ENCODE measurements around the gene MYO16.
"Not testable (repeated sequence)": the region's sequence is repeated elsewhere in the genome, so short reads cannot be mapped to it uniquely, and the experiment has no call there.

MYO16 gene

DNA sequence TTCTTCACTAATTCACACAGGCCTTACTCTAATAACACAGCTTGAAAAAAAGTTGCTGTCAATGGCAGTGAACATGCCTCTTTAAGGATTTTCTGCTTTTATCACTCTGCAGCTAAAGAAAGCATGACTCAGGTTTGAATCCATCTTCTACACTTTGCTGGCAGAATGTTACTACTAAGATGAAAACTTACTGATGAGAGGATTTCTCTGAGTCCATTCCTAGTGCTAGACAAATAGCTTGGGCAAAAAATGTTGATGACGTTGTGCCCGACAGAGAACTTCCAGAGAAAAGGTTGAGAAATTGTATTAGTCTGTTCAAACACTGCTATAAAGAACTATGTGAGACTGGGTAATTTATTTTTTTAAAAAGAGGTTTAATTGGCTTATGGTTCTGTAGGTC, 585.0 kb downstream of the MYO16 start:
- no peak for DNase-seq (ENCODE audit: low spot score)
- TF ChIP-seq, protein P1, sequence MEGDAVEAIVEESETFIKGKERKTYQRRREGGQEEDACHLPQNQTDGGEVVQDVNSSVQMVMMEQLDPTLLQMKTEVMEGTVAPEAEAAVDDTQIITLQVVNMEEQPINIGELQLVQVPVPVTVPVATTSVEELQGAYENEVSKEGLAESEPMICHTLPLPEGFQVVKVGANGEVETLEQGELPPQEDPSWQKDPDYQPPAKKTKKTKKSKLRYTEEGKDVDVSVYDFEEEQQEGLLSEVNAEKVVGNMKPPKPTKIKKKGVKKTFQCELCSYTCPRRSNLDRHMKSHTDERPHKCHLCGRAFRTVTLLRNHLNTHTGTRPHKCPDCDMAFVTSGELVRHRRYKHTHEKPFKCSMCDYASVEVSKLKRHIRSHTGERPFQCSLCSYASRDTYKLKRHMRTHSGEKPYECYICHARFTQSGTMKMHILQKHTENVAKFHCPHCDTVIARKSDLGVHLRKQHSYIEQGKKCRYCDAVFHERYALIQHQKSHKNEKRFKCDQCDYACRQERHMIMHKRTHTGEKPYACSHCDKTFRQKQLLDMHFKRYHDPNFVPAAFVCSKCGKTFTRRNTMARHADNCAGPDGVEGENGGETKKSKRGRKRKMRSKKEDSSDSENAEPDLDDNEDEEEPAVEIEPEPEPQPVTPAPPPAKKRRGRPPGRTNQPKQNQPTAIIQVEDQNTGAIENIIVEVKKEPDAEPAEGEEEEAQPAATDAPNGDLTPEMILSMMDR (IDR thresholded peaks at IDR 0.05; ENCODE audit: extremely low read depth, insufficient read depth, missing control alignments), result no peak
- in situ Hi-C loops (cut with MboI; ENCODE audit: low pct_unique_long_range_greater_than_20kb, low sequenced_read_pairs, unreplicated experiment), result no loop called here

DNA sequence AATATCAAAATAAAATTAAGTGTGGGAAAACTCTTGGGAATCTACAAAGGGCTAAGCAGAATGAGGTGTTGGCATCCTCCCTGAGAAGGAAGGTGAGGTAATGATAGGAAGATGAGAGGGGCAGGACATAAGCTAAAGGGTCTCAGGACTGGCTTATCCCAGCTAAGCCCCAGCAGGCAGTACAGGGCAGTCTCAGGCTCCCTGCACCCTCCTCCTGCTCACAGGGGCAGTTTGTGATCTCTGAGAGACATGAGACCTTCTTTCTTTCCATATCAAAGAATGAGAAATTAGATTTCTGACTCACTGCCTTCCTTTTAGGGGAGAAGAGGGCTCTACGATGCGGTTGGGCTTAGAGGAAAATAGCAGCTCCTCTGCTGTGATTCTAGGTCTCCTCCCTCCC, 586.0 kb downstream of the MYO16 start:
- TF ChIP-seq, protein P1 (IDR thresholded peaks at IDR 0.05; ENCODE audit: extremely low read depth, insufficient read depth, missing control alignments), result no peak
- DNase-seq (ENCODE audit: low spot score), result no peak
- in situ Hi-C loops (cut with MboI; ENCODE audit: low pct_unique_long_range_greater_than_20kb, low sequenced_read_pairs, unreplicated experiment), result no loop called here

DNA sequence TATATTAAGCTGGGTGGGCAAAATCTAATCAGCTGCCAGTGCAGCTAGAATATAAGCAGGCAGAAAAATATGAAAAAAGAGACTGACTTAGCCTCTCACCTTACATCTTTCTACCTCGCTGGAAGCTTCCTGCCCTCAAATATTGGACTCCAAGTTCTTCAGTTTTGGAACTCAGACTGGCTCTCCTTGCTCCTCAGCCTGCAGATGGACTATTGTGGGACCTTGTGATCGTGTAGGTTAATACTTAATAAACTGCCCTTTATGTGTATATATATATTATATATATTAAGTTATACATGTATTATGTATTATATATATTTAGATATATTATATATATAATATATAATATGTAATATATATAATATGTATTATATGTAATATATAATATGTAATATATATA, 588.1 kb downstream of the MYO16 start:
- in situ Hi-C loops (cut with MboI; ENCODE audit: low pct_unique_long_range_greater_than_20kb, low sequenced_read_pairs, unreplicated experiment); DNase-seq (ENCODE audit: low spot score): not testable (repeated sequence)

DNA sequence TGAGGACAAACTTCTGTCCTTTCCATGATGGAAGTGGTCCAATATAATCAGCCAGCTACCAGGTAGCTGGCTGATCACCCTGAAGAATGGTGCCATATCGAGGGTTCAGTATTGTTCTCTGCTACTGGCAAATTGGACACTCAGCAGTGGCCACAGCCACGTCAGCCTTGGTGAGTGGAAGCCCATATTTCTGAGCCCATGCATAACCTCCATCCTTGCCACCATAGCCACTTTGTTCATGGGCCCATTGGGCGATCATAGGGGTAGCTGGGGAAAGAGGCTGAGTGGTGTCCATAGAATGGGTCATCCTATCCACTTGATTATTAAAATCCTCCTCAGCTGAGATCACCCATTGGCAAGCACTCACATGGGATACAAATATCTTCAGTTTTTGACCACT, 591.2 kb downstream of the MYO16 start:
- in situ Hi-C loops (cut with MboI; ENCODE audit: low pct_unique_long_range_greater_than_20kb, low sequenced_read_pairs, unreplicated experiment), result no loop called here
- TF ChIP-seq, protein P1 (IDR thresholded peaks at IDR 0.05; ENCODE audit: extremely low read depth, insufficient read depth, missing control alignments), result no peak

DNA sequence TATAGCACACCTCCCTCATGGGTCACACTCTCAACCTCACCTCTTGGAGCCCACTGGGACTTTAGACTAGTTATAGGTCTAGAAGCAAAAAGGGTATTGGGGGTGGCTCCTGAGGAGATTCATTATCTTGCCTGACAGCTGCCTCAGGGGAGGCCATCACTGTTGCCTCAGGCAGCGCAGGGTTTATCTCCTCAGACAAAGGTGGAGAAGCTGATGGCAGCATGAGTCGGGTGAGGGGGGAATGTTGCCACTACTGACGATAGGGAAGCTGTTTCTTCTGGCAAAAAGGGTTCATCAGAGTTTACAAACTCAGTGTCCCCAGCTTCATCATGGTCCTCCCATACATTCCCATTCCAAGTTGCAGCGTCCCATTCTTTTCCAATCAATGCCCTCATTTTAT, 594.6 kb downstream of the MYO16 start:
- TF ChIP-seq, protein P1 (IDR thresholded peaks at IDR 0.05; ENCODE audit: extremely low read depth, insufficient read depth, missing control alignments), result no peak
- in situ Hi-C loops (cut with MboI; ENCODE audit: low pct_unique_long_range_greater_than_20kb, low sequenced_read_pairs, unreplicated experiment), result no loop called here
- no peak for DNase-seq (ENCODE audit: low spot score)

More for the DNA sequence above, 591.2 kb downstream of the MYO16 start:
- no peak for DNase-seq (ENCODE audit: low spot score)

DNA sequence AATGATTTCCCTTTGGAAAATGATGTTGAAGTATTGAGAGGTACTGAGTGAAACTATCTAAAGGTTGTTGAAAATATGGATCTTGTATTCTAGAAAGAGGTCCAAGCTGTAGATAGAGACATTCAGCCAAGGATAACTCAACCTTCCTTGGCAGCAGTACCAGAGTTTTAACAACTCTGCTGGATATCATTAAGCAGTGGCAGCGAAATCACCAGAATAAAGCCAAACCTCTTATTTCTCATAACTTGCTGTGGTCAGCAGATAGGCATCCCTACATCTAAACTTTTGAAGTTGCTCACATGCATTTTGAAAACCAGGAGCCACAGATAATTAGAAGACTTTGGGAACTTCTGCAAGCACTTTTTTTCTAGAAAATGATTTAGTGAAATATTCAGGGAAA, 597.2 kb downstream of the MYO16 start:
- no peak for DNase-seq (ENCODE audit: low spot score)
- TF ChIP-seq, protein P1 (IDR thresholded peaks at IDR 0.05; ENCODE audit: extremely low read depth, insufficient read depth, missing control alignments), result no peak
- in situ Hi-C loops (cut with MboI; ENCODE audit: low pct_unique_long_range_greater_than_20kb, low sequenced_read_pairs, unreplicated experiment), result no loop called here

DNA sequence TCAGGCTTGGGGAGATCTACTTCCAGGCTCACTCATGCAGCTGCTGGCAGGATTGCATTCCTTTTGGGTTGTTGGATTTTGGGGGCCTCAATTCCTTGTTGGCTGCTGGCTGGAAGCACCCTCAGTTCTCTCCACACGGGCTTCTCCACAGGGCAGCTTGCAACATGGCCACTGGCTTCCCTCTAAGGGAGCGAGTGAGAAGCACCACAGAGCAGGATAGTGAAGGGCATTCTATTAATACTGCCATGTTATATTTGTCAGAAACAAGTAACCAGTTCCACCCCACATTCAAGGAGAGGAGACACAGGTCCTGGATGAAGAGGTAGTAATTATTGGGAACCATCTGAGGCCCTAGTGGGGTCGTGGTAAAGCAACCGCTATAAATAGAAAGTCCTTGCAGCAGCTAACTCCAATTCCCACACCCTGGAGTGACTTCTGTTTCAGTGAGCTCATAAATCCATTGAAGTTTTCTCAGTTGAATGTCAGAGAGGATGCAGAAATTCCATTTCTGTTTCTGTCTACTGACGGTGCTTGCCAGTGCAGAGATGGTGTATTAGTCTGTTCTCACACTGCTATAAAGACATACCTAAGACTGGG, 598.0 kb downstream of the MYO16 start:
- in situ Hi-C loops (cut with MboI; ENCODE audit: low pct_unique_long_range_greater_than_20kb, low sequenced_read_pairs, unreplicated experiment), result no loop called here
- TF ChIP-seq, protein P1 (IDR thresholded peaks at IDR 0.05; ENCODE audit: extremely low read depth, insufficient read depth, missing control alignments), result no peak
- DNase-seq (ENCODE audit: low spot score), result no peak

All from GM13977 (cell line).